Activated CD8-positive, alpha-beta memory T cell treated with anti-CD3 and anti-CD28 coated beads for 48 hours (primary cell): Measurements from ENCODE around the gene TBC1D22B.
"Not testable (repeated sequence)": the region's sequence is repeated elsewhere in the genome, so short reads cannot be mapped to it uniquely, and the experiment has no call there.

Source experiments
- DNase-seq, 3 experiments: peaks; one replicate each; pipeline ENCODE4 v3.0.0-alpha.2; 2020; ENCODE audit warnings: low read depth in 2 of 3, low spot score in 2 of 3

TBC1D22B gene

DNA sequence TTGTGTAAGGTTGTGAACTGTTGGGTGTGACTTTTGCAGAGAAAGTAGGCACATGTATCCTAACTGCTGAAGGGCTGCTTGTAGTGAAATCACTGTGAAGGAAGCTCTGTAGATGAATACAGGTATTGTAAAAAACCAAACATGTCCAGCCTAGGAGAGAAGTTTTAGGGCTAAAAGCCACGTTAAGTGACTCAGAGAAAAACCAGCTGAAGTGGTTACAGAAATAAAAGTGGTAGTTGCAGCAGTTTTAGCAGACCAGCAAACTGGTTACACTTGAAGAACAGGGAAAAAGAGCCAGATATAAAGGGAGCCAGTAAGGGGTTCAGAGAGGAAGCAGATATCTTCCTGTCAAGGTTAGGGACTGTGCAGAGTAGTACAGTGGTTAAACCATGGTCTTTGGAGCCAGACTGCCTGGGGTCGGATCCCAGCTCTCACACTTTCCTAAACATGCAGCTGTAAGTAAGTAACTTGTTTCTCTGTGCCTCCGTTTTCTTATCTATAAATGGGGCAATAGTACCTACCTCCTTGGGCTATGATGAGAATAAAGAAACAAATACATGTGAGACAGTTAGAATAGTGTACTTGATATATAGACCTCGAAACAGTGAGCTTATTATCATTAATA is 62.4 kb downstream of the TBC1D22B start:
- no peak for DNase-seq

- no peak for DNase-seq
Observed at GRCh38 chr6:37320646-37321045, 63.1 kb downstream of the TBC1D22B start.

DNA sequence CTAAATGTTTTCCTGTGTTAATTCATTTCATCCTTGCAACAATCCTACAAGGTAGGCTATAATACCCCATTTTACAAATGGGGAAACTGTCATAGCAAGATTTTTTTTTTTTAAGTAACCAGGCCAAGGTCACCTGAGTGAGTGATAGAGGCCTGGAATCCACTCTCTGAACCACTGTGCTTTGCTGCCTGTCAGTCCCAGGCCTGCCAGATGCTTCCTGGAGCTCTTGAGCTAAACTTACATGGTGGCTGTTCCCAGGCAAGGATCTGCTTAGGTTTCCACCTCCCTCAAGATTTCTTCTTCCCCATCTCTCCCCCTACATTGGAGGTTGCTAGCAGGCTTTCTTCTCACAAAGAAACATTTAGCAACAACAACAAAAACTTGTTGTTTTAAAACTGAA is 63.5 kb downstream of the TBC1D22B start:
- no peak for DNase-seq

GRCh38 chr6:37321516-37322415 is 64.2 kb downstream of the TBC1D22B start:
- no peak for DNase-seq

DNA sequence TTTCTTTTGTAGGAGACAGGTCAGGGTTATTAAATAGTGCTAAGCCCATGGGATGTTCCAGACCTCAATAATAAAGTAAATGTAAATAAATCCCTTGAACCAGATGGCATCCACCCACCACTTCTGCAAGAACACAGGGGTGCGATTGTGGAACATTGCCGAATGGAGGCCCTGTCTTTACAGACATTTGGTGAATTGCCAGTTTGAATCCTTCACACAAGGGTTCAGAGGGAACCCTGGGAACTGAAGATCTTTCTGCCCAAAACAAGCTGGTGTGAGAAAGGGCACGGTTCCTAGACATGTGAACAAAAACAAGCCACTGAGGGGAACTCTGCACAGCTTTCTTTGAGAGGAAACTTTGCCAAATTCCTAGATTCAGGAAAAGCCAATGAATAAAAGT is 66.0 kb downstream of the TBC1D22B start:
- no peak for DNase-seq

GRCh38 chr6:37324131-37325033 is 66.8 kb downstream of the TBC1D22B start:
- peak in 1 of 3 experiments; percentile 10 for DNase-seq

DNA sequence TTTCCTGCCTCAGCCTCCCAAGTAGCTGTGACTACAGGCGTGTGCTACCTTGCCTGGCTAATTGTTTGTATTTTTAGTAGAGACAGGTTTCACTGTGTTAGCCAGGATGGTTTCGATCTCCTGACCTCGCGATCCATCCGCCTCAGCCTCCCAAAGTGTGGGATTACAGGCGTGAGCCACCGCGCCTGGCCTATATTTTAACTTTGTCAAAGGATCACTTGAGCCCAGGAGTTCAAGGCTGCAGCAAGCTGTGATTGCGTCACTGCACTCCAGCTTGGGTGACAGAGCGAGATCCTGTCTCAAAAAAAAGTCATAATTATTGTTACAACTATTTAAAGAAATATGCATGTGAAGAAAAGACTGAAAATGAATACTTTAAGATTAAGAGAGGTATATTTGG is 72.8 kb downstream of the TBC1D22B start:
- not testable (repeated sequence) for DNase-seq

GRCh38 chr6:37331047-37331446 is 73.5 kb downstream of the TBC1D22B start:
- no peak for DNase-seq

DNA sequence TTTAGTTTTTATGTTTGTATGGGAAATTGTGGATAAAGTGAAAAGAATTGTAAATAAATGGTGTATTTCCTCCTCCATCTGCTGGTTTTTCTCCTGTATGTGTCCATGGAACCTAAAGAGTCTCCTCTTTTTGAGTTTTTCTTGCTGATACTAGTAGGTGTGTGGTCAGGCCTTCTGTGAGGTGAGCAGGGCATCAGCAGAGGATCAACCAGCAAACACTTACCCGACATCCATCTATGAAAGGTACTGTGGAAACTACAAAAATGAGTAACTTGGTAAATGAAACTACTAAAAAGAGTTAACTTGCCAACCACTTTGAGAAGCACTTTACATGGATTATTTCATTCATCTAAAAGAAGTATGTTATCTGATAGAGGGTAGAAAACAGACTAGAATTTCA is 75.3 kb downstream of the TBC1D22B start:
- no peak for DNase-seq

- no peak for DNase-seq
Observed at GRCh38 chr6:37334047-37334446, 76.5 kb downstream of the TBC1D22B start.

DNA sequence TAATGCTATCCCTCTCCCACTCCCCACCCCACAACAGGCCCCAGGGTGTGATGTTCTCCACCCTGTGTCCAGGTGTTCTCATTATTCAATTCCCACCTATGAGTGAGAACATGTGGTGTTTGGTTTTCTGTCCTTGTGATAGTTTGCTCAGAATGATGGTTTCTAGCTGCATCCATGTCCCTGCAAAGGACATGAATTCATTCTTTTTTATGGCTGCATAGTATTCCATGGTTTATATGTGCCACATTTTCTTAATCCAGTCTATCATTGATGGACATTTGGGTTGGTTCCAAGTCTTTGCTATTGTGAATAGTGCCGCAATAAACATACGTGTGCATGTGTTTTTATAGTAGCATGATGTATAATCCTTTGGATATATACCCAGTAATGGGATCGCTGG is 80.7 kb downstream of the TBC1D22B start:
- not testable (repeated sequence) for DNase-seq

GRCh38 chr6:37338745-37339255 is 81.2 kb downstream of the TBC1D22B start:
- DNase-seq = no peak

- no peak for DNase-seq
Observed at GRCh38 chr6:37339741-37340638, 82.4 kb downstream of the TBC1D22B start.

DNA sequence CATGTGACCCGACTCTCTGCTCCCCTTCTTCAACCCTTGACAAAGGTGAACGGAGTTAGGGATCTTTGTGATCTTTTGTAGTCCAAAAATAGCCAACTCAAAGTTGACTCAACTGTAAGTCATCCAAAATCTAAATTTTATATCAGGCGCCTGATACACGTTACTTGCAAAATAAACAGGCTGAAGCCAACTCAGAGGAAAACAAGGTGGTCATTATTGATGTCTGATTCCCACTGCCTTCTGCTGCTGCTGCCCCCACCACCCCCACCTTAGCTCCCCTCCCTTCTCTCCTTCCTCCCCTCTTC is 83.0 kb downstream of the TBC1D22B start:
- DNase-seq = no peak

- DNase-seq = no peak
Observed at GRCh38 chr6:37343248-37343647, 85.7 kb downstream of the TBC1D22B start.

DNA sequence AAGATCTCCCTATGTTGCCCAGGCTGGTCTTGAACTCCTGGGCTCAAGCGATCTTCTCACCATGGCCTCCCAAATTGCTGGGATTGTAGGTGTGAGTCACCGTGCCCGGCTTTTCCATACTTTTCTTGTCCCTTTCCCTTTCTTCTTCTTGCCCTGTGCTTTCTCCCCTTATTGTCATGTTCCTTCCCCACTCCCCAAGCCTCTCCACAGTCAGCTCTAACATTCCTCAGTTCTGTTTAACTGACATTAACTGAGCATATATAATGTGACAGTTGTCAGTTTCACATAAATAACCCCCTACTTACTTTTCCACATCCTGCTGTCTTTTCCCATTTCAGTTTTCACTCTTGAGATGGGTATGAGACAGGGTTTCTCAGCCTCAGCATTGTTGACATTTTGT is 86.7 kb downstream of the TBC1D22B start:
- no peak for DNase-seq

DNA sequence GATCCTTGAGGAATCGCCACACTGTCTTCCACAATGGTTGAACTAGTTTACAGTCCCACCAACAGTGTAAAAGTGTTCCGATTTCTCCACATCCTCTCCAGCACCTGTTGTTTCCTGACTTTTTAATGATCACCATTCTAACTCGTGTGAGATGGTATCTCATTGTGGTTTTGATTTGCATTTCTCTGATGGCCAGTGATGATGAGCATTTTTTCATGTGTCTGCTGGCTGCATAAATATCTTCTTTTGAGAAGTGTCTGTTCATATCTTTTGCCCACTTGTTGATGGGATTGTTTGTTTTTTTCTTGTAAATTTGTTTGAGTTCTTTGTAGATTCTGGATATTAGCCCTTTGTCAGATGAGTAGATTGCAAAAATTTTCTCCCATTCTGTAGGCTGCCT is 88.2 kb downstream of the TBC1D22B start:
- not testable (repeated sequence) for DNase-seq

- no peak for DNase-seq
Observed at GRCh38 chr6:37347177-37347576, 89.6 kb downstream of the TBC1D22B start.

GRCh38 chr6:37347670-37348111 is 90.1 kb downstream of the TBC1D22B start:
- no peak for DNase-seq

DNA sequence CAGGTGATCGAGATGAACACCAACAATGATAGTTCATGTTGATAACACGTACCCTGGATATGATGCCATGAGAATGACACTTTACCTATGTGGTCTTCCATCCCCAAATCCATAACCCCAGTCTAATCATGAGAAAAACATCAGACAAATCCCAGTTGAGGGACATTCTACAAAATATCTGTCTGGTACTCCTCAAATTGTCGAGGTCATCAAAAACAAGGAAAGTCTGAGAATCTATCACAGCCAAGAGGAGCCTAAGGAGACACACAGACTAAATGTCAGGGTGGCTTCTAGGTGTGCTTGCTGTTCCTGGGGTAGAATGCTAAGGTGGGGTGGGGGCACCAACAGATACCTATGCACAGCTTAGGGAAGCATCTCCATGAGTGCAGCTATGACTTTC is 93.5 kb downstream of the TBC1D22B start:
- DNase-seq = no peak
